NCI-H748 treated with DMSO at 0.1 percent for 48 hours (cell line): Measurements from ENCODE around the gene TMTC2.

Experiments
- DNase-seq: peaks from one replicate; lab custom pipeline; 2025; lab: John Stamatoyannopoulos, UW

The TMTC2 gene

GRCh38 chr12:82958966-82959365 is 272.3 kb downstream of the TMTC2 start:
- DNase-seq = no peak

- no peak for DNase-seq
Measured at GRCh38 chr12:82959821-82960220, 273.1 kb downstream of the TMTC2 start.

GRCh38 chr12:82961835-82962234 is 275.1 kb downstream of the TMTC2 start:
- DNase-seq = no peak

DNA sequence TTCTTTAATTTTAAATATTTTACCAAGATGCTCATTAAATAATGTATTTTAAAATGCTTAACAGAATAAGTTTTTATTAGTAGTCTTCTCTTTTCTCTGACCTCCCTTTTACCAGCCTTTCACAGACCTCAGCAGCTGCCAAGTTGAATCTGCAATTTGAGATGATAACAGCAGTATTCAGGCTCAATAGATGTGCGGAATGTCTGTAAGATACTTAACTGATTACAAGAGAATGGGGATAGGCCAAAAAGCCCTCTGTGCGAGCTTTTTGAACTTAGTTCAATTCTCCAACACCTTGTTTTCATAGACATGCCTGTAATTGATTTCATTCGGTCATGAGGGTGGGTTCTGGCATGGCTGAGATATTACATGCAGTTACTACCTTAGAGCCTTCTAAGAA is 277.2 kb downstream of the TMTC2 start:
- DNase-seq = no peak

DNA sequence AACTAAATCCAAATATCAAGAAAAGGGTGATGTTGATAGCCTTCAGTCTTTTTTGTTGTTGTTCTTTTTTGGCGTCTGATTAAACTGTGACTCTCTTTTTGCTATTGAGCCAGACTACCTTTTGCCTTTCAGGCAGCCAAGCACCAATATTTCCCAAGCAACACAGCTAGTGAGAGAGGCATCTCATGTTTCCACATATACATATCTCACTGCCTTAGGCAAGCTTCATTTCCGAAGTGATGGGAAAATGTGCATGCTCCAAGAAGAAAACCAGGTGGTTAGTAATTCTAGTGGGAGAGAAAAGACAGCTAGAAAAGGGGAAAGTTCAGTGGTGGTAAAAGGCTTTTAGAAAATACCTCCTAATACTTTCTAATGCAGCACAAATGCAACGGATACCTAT is 277.7 kb downstream of the TMTC2 start:
- no peak for DNase-seq

DNA sequence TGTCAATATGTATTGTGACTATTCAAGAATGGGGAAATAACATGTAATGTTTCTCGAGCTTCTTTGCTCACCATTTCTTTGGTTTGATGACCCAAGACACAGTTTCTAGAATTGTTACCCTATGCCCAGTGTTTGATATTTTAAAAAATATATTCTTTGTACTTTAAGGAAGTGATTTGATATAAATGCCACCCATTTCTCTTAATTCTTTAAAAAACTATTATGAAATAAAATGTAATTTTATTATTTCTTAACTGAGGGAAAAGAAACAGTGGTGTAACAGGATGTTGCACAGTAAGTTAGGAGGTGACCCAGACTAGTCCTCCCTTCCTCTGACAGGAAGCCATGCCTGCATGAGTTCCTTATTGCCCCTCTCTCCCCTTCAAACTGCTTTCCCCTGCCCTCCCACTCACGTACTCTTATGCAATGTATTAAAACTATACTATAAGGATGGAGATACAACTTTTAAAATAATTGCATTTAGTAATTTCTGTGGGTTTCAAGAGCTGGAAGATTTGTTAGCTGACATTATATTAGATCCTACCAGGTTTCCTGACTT is 279.4 kb downstream of the TMTC2 start:
- no peak for DNase-seq

- no peak for DNase-seq
Measured at GRCh38 chr12:82968631-82969367, 282.1 kb downstream of the TMTC2 start.

DNA sequence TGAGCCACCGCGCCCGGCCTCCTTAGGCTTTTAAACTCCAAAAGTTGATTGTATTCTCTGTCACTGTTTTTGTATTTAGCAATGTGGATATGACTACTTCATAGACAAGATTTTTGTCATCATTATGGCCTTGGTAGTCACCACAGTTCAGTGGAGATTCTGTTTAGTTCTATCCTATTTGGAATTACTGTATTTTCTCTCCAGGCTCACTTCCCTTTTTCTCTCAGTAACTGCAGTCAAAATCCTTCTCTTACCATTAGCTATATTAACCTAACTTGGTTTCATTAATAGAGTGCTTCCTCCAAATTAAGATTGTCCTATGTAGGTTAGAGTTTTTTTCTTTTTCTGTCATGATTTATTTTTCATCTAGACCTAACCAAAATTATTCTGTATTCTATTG is 283.9 kb downstream of the TMTC2 start:
- DNase-seq = no peak

- peak; percentile 29 for DNase-seq
Measured at GRCh38 chr12:82971584-82971983, 284.9 kb downstream of the TMTC2 start.

DNA sequence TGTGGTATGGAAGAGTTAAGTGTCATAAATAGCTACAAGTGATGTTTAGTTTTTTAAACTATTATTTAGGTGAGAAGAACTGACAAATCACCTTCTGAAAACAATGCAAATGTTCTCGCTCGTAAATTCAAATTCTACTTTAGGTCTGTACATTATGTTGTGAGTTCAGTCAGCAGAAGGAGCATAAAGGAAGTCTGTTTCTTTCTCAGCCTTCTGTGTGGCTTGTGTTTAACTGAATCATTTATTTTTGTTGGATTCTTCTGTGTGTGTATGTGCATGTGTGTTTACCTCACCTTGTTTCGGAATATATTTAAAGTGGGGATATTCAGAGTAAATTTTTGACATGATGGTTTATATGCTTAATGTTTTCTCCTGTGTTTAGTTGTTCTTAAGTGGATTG is 285.9 kb downstream of the TMTC2 start:
- DNase-seq = no peak

DNA sequence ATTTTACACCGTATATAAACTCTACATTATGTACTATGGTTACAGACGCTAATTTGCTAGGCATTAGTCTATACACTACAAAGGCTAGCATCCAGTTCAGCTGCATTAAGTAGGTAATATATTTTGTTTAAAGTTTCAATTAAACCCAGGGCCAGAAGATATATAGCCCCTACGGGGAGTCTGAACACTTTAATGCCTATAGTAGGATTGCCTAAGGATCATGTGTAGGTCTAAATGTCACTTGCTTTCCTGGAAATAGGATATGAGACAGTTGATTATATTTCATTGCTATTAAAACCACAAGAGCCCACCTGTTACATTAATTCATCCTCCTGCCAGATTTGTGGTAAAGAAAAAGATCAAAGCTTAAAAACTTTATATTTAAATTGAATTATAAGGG is 286.9 kb downstream of the TMTC2 start:
- DNase-seq = no peak

- DNase-seq = no peak
Measured at GRCh38 chr12:82981150-82981549, 294.4 kb downstream of the TMTC2 start.

GRCh38 chr12:82994117-82994516 is 307.4 kb downstream of the TMTC2 start:
- no peak for DNase-seq

- peak; percentile 64 for DNase-seq
Measured at GRCh38 chr12:82996168-82996812, 309.6 kb downstream of the TMTC2 start.

- DNase-seq = no peak
Measured at GRCh38 chr12:82998509-82998908, 311.8 kb downstream of the TMTC2 start.

DNA sequence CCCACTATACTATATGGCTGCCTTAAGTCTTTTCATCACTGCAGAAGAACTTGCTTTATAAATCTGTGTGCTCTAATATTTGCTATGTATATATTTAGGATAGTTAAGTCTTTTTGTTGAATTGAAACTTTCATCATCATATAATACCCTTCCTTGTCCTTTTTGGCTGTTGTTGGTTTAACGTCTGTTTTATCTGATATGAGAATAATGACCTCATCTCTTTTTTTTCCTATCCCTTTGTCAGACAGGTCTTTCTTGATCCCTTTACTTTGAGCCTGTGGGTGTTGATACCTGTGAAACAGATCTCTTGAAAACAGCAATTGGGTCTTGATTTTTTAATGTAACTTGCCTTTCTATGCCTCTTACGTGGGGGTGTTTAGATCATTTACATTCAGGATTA is 316.3 kb downstream of the TMTC2 start:
- no peak for DNase-seq

- no peak for DNase-seq
Measured at GRCh38 chr12:83005534-83006197, 319.0 kb downstream of the TMTC2 start.

GRCh38 chr12:83008703-83009102 is 322.0 kb downstream of the TMTC2 start:
- no peak for DNase-seq

- no peak for DNase-seq
Measured at GRCh38 chr12:83010169-83010804, 323.6 kb downstream of the TMTC2 start.

DNA sequence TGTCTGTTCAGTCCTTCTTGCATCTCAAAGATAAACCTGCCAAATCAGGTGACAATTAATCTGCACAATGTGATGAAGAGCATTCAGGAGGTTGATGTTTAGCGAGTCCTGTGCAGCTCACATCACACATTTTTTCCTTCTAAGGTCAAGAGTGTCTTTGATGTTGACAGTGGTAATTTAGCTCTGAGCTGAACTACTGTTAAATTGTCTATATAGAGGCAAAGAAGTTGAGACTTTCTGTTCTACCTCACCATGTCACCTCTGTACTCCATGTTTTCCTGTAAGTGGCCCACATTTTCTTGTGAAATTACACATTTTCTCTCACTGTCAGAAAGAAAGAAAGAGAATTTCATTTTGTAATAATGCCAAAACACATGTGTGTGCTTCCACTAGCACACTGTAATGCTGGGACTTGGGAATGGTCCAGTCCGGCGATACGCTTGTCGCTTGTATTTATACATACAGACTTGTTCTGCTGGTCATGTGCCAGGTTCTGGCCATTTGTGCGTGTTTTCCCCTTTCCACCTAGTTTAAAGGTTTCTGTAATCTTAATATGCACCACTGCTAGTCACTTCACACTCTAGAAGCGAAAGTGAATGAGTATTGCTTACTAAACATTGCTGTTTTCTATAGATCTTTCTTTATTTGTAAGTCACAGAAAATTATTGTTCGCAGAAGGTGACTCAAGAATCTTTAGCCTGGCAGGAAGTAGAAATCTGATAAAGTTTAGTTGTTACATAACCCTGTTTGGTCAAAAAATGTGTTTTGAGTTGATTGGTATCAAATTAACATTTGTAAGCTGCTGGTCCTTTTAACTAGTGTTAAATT is 328.9 kb downstream of the TMTC2 start:
- no peak for DNase-seq

GRCh38 chr12:83016218-83016835 is 329.6 kb downstream of the TMTC2 start:
- DNase-seq = no peak
